Activated CD4-positive, alpha-beta T cell treated with anti-CD3 and anti-CD28 coated beads for 24 hours (primary cell): ENCODE data around the gene STUM.
"Not testable (repeated sequence)": the region's sequence is repeated elsewhere in the genome, so short reads cannot be mapped to it uniquely, and the experiment has no call there.

Experiments
- DNase-seq, 2 donors: peaks; one replicate each; pipeline ENCODE4 v3.0.0-alpha.2; 2020; ENCODE audit warnings: low read depth in 2 of 2

Gene STUM

DNA sequence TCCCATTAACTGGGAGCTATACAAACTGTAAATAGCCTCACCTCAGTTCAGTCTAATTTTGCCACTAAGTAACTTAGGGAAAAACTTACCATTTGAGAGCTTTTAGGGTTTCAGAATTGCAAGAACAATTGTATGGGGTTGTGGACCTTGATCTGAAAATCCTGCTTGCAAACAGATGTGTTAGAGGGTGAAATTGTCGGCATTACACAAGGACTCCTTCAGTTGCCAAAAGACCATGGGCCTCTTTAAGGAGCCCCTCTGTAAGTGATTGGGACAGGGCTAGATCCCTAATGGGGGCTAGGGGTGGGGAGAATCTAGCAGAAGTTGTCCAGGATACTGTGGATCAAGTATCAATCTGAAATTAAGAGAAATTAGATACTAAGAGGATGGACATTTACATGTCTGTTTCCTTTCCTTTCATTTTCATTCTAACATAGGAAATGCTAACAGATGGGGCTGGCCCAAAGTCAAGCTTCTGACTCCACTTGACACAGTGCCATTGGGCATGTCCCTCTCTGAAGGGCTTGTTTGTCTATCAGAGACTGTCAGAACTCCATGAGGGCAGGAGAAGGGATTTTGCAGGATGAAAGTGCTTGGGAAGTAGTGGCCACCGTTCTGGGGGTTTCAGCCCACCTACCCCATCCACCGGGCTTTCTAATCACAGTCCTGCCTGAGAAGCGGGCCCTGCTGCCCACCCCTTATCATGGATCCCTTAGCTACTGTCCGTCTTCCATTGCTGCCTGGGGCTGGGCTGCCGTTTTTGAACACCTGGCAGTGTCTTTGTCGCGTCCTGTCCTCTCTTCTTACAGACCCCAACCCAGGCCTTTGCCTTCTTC lies 54.7 kb downstream of the STUM start:
- no peak for DNase-seq

DNA sequence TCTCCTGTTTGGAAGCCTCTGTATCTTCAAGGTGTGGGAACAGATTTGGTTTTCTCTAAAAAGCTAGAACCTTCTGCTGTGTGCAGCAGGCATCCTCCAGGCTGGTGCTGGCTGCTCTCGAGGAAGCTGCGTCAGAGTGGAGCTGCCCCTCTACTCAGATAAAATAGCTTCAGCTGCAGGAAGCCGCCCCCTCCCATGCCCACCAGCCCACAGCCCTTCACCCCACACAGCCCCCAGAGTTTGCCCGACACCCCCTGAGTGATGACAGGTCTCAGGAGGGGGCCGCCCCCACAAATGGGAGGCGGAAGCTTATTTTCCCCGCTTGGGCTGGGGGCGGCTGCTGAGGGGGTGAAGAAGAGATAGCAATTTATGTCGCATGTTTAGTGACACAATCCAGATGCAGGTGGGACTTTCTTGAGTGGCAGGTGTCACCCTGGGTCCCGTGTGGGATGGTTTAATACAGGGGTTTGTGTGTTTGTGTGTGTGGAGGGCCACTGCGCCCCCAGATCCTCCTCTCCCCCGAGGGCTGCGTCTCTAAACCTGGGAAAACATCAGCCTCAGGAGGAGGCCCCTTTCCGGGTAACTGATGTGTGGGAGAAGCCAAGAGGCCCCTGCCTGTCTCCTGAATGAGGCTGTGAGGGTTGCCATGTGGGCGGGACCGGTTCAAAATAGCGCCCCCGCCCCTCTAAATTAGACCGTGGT lies 55.4 kb downstream of the STUM start:
- DNase-seq, result no peak

DNA sequence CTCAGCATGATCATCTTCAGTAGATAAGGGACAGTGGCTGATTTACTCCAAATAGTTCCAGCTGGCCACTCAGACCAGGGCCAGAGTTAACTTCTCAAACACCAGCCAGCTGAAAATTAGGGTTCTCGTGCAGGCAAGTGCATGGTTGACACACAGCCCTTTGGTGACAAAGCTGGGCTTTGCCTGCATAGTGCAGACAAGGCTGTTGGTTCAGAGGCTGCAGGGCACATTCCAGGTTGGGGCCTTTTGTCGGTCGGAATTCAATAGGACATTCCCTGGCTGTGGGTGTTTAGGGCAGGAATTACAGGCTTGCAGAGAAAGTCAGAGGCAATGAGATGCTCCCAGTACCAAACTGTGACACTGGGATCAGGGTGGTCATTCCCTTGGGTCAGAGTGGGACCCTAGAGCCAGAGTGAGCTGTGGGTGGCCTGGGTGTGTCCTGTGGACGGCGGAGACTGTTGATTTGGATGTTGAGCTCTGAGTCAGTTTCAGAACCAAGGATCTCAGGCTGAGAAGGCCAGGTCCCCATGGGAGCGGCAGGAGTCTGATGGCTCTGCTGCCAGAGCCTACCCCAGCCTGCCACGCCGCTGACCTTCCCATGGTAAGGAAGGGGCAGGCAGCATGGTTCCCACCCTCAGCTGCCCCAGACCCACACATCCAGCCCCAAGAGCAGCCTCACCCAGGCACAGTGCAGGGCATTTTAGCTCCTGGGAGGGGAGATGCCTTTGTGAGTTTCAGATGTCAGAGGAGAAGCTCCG lies 56.2 kb downstream of the STUM start:
- DNase-seq, result no peak

DNA sequence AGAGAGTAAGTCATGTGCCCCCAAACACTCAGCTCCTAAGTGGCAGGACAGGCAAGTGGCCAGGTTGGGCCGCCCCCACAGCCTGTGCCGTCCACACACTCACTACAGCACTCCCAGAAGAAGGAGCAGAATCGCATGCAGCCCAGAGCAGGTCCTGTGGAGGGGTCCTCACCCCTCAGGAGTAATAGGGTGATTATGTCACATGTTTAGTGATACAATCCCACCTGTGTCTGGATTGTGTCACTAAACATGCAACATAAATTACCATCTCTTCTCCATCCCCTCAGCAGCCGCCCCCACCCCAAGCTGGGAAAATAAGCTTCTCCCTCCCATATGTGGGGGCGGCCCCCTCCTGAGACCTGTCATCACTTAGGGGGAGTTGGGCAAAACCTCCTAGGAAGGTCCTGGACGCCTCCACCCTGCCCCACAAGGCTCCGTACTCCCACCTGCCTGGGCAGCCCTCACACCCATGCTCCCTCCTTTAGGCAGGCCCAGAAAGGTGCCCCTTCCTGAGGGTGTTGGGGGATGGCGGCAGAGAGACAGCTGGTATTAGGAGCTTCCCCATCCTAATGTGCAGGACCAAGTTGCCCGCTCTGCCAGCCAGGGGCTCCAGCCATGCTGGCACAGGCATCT lies 56.9 kb downstream of the STUM start:
- no peak for DNase-seq

- no peak for DNase-seq
These were observed 58.0 kb downstream of the STUM start for GRCh38 chr1:226606311-226607267.

DNA sequence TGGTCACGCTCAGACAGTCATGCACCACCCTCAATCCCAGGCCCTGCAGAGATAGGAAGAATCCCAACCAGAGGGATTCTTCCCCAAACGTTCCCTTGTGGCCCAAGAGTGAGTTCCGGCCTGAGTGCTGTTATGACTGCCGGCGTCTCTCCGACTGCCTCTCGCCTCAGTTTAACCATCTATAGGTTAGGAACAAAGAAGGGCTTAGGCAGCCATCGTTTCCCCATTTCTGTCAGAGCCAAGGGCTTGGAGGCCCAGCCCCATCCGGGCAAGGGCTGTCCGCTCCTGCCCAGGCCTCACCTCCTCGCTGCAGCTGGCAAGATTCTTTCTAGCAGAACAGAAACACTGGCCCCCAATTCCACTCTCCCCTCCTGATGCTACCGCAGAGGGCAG lies 58.7 kb downstream of the STUM start:
- no peak for DNase-seq

GRCh38 chr1:226607821-226608220 lies 59.3 kb downstream of the STUM start:
- no peak for DNase-seq

DNA sequence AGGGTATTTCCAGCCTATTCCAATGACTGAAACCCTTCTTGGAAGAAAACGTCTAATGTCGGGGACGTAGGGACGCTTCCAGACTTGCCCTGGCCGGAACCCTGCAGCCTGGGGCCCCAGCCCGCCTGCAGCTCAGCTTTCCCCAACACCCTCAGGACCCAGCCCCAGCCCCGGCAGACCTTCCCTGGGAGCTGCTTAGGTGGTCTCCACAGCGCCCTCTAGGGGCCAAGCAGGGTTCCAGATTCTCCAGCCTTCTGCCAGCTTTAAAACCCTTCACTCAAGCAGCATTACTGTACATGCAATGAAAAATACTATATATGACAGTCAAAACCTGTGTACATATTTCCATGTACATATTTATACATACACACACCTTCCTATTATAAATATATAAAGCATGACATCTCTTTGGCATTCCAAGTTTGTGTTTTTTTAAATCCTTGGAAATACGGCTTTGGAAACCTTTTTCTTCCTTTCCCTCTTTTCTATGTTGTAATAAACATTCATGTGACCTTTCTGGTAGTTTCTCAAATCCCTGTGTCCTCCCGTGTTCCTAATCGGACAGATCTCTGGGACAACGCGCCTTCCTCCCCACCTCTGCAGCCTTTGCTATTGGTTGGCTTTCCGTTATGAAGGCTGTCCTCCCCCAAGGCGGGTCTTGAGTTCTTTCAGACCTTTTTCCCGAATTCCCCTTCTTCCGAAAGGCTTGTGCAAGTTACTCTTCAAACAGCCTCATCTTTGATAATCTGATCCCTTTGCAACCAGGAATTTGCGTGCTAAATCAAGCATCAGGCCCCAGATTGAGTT lies 60.3 kb downstream of the STUM start:
- peak; percentile 45 to 54 for DNase-seq

DNA sequence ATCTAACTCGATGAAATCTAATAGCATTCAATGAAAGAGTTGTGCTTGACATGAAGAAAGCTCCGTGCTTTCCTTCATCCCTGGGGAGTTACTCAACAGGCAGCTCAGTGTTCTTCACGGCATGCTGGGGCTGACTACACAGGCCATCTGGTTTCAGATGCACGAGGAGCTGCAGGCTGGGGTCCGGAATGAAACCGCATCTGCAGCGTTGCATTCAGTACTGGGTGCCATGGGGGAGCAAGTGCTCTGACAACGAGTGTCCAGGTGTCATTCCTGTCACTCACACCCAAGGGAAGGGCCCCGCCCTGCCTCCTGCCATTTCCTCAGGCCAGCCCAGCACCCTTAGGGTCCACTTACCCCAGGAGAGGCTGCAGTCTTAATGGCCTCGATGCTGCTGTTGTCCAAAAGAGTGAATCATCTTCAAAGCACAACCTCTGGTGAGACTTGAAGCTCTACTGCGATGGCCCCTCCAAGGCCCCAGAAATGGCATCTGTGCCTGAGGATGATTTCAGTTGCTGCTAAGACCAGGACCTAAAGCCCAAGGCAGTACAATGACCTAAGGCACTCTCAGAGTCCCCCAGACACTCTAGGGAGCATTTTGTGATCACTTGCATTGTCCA lies 61.4 kb downstream of the STUM start:
- no peak for DNase-seq

DNA sequence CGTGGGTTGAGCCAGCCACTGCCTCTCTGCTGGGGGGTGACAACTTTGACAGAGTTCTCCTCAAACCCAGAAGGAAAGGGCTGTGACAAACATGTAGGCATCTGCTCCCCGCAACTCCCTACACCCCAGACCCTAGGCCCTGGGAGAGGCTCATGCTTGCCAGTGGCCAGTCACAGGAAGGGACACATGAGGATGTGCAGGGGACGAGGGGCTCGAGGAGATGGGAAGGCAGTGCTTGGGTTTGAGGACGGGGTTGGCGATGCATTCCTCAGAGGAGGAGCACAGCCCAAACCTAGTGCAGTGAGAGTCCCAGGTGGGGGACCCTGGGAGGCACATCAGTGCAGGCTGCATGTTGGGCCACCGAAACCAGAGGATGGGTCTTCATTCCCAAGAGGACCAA lies 62.1 kb downstream of the STUM start:
- no peak for DNase-seq

- no peak for DNase-seq
These were observed 62.7 kb downstream of the STUM start for GRCh38 chr1:226611301-226611700.

GRCh38 chr1:226611980-226612379 lies 63.4 kb downstream of the STUM start:
- not testable (repeated sequence) for DNase-seq

DNA sequence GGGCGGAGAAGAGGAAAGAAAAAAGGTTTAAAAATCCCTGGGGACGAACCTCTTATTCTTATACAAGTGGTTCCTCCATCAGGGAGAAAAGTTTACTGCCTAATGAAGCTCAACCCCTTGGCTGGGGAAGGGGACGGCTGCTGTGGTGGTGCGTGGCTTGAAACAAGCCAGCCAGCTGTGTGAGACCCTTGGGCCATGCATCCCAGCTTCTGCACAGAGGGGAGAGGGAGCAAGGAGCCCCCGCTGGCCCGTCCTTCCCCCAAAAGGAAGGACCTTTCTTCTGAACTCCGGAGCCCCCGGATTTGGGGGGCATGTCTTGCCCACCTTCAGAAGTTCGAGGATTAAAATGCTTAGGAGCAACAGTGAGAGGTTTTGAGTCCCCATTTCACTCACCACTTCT lies 67.3 kb downstream of the STUM start:
- no peak for DNase-seq

GRCh38 chr1:226616636-226617035 lies 68.1 kb downstream of the STUM start:
- DNase-seq, result no peak

DNA sequence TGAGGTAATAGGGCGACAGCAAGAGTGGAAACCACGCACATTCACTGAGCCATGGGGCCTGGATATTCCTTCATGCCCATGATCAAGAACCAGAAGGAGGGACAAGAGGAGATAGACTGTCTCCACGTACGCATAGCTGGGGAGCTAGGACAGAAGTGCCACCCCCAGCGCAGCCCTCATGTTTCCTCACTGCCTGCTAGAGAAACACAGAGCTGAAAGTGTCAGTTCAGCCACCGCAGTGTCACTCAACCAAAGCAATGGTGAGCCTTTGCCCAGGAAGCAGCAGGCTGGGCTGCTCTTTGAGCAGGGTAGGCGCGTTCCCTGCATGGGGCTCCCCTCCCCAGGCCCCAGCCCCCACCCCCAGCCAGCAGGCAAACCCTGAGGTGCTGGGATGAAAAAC lies 68.5 kb downstream of the STUM start:
- no peak for DNase-seq

DNA sequence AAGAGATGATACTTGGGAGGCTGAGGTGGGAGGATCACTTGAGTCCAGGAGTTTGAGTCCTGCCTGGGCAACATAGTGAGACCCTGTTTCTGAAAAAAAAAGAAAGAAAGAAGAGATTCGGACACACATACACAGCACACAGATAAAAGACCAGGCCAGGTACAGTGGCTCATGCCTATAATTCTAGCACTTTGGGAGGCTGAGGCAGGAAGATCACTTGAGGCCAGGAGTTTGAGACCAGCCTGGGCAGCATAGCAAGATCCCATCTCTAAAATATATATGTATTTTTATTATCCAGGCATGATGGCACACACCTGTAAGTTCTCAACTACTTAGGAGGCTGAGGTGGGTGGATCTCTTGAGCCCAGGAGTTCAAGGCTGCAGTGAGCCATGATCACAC lies 69.2 kb downstream of the STUM start:
- DNase-seq, result not testable (repeated sequence)

DNA sequence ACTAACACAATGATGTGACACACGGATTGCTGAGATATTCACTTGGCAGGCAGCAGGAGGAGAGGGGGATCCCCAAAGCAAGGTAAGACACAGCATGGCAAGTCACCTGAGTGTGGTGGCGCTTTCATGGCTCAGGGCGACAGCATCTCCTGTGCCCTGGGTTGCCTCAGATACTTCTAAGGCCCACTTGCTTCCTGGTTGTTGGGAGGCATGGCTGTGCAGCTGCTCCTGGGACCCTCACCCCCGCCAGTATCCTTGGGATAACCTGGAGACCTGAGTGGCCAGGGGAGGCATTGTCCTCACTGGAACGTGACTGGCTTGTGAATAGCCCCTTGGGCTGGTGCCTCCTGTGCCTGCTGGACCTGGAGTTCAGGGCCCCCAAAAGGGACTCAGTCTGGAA lies 69.8 kb downstream of the STUM start:
- no peak for DNase-seq

GRCh38 chr1:226619031-226619430 lies 70.5 kb downstream of the STUM start:
- DNase-seq, result no peak

DNA sequence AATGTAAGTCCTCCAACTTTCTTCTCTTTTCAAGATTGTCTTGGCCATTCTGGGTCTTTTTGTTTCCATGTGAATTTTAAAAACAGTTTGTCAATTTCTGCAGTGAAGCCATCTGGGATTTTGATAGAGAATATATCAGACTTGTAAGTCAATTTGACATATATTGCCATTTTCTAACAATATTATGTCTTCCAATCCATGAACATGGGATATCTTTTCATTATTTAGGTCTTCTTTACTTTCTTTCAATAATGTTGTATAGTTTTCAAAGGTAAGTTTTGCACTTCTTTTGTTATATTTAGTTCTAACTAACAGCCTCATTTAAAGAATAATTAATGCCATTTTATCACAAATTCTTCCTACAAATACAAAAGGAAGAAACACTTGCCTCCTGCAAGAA lies 73.4 kb downstream of the STUM start:
- DNase-seq, result no peak

DNA sequence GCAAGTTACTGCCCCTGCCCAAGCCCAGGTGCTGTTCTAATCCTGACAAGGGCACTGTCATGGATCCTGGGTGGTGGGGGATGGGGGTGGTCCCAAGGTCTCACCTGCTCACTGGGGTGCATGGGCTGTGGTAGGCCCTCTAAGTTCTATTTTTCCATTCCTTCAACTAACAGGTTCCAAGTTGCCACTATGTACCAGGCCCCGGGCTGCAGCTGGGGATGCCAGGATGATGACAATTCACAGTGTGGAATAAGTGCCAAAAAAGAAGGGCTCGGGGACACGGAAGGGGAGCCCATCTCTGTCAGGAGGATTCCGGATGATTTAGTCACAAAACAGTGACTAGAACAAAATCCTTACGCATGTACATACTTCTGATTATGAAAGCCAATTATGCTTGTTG lies 76.0 kb downstream of the STUM start:
- no peak for DNase-seq
